K562 (cell line): ENCODE results near the gene MAEL. TPM values are rescaled to one million over a fixed set of nuclear protein-coding genes. Genes with fewer than 3 reads are reported as not detected.

Source experiments
- ATF3 ChIP-seq, 2 experiments: fragments of 450-650 bp in 1 of 2; sonication (generic) in 1 of 2; formaldehyde crosslinking in 1 of 2; IDR thresholded peaks in 1 of 2; conservative IDR thresholded peaks in 1 of 2; 2 replicates each; pipeline versions ENCODE4 v1.6.1 to v1.8.1; 2016 to 2023; ENCODE audit warnings: mild to moderate bottlenecking in 2 of 2, moderate library complexity in 2 of 2, inconsistent platforms in 1 of 2, missing genetic modification reagents in 1 of 2
- EWSR1 ChIP-seq: fragments of 450-650 bp; IDR thresholded peaks from 2 replicates; pipeline ENCODE4 v1.6.1; 2018; ENCODE audit warnings: borderline replicate concordance, mild to moderate bottlenecking, low read depth, moderate library complexity; ENCODE audit not compliant: partially characterized antibody
- GTF2E2 ChIP-seq: fragments of 200-800 bp; sonication (Bioruptor generic); IDR thresholded peaks from 2 replicates; pipeline ENCODE4 v1.6.1; 2016; ENCODE audit warnings: missing genetic modification characterization, missing compliant biosample characterization
- HINFP ChIP-seq: fragments of 450-650 bp; conservative IDR thresholded peaks from 2 replicates; pipeline ENCODE4 v1.6.1; 2016; ENCODE audit warnings: missing genetic modification characterization, low read depth, mild to moderate bottlenecking, control low read depth, missing compliant biosample characterization
- IRF9 ChIP-seq: fragments of 450-650 bp; IDR thresholded peaks from 2 replicates; pipeline ENCODE4 v1.6.1; 2016; ENCODE audit warnings: missing biosample characterization, missing genetic modification characterization
- LCOR ChIP-seq: sonication (generic); formaldehyde crosslinking; IDR thresholded peaks from 2 replicates; pipeline ENCODE4 v1.8.0; 2022; ENCODE audit warnings: mild to moderate bottlenecking, missing genetic modification reagents
- PKNOX1 ChIP-seq: fragments of 450-650 bp; IDR thresholded peaks from 2 replicates; pipeline ENCODE4 v1.6.1; 2016
- RB1 ChIP-seq: fragments of 450-650 bp; IDR thresholded peaks from 2 replicates; pipeline ENCODE4 v1.6.1; 2017; ENCODE audit warnings: low read depth, mild to moderate bottlenecking
- RFX1 ChIP-seq: fragments of 450-650 bp; IDR thresholded peaks from 2 replicates; pipeline ENCODE4 v1.6.1; 2016; ENCODE audit warnings: mild to moderate bottlenecking, moderate library complexity
- SAFB2 ChIP-seq: fragments of 200-400 bp; formaldehyde crosslinking; IDR thresholded peaks from 2 replicates; pipeline ENCODE4 v1.6.1; 2018; ENCODE audit warnings: borderline replicate concordance, low read length, low read depth, moderate library complexity; ENCODE audit not compliant: severe bottlenecking
- SIN3A ChIP-seq, 2 experiments: fragments of 150-350 bp in 1 of 2; IDR thresholded peaks; 2 replicates each; pipeline ENCODE4 v1.6.1; 2011 to 2016; ENCODE audit warnings: borderline replicate concordance in 2 of 2, low read depth in 2 of 2, low read length in 2 of 2, mild to moderate bottlenecking in 2 of 2, moderate library complexity in 2 of 2; ENCODE audit not compliant: control insufficient read depth in 1 of 2
- SRSF7 ChIP-seq: fragments of 200-400 bp; formaldehyde crosslinking; optimal IDR thresholded peaks from 2 replicates; pipeline ENCODE3; 2017; ENCODE audit warnings: mild to moderate bottlenecking, low read depth, low read length
- USF1 ChIP-seq: sonication (generic); formaldehyde crosslinking; IDR thresholded peaks from 2 replicates; pipeline ENCODE4 v1.9.0; 2022; ENCODE audit warnings: mild to moderate bottlenecking, missing genetic modification reagents
- ZEB2 ChIP-seq: fragments of 450-650 bp; IDR thresholded peaks from 2 replicates; pipeline ENCODE4 v1.6.1; 2016
- ZNF280B ChIP-seq: fragments of 250-450 bp; sonication (Bioruptor Pico); IDR thresholded peaks from 2 replicates; pipeline ENCODE4 v1.5.1; 2021; ENCODE audit warnings: mild to moderate bottlenecking
- ZNF384 ChIP-seq: IDR thresholded peaks from 2 replicates; pipeline ENCODE4 v1.6.1; 2012; ENCODE audit warnings: low read depth, low read length, improper control_type of control experiment
- ZNF57 ChIP-seq: fragments of 450-650 bp; formaldehyde crosslinking; IDR thresholded peaks from 2 replicates; pipeline ENCODE4 v1.4.0; 2020; ENCODE audit warnings: mild to moderate bottlenecking, moderate library complexity
- ZNF583 ChIP-seq: fragments of 250-450 bp; sonication (Bioruptor Pico); IDR thresholded peaks from 2 replicates; pipeline ENCODE4 v1.4.0; 2020
- ZNF764 ChIP-seq: fragments of 250-450 bp; sonication (Bioruptor Pico); IDR thresholded peaks from 2 replicates; pipeline ENCODE4 v1.4.0; 2020; ENCODE audit warnings: low read depth, mild to moderate bottlenecking, moderate library complexity
- polyA plus RNA-seq, 8 experiments: library from polyadenylated mRNA; depleted of rRNA in 4 of 8; stranded (reverse) in 5 of 8; unstranded in 3 of 8; fragments of >200 nt; fragmentation: Nextera tagmentation in 2 of 8; fragmentation: Illumina TruSeq in 1 of 8; extraction: Ambion mirVana in 2 of 8; extraction: Trizol in 1 of 8; gene quantifications; 2 replicates each; pipeline versions ENCODE4 v1.2.1 to v1.2.3, GENCODE V29; 2011 to 2014; ENCODE audit warnings: inconsistent platforms in 1 of 8, missing spikeins in 1 of 8
- total RNA-seq, 7 experiments: library from RNA; depleted of rRNA in 6 of 7; stranded (reverse); fragments of >200 nt in 6 of 7; fragmentation: Illumina TruSeq in 2 of 7; extraction: Trizol in 2 of 7; gene quantifications; 2 replicates each; pipeline versions ENCODE4 v1.2.1 to v1.2.3, GENCODE V29; 2011 to 2021; ENCODE audit warnings: low replicate concordance in 1 of 7

Gene MAEL
- total and polyA plus RNA-seq, 9 of the 15 experiments (the other 6 are each of a cell fraction or from before 2014, with no cell fraction given): 0.11 to 1.9 (median 0.75) TPM

- TF ChIP-seq ZNF764 (CRISPR knock-in tag) (no peak), HINFP (tag) (no peak), ZEB2 (no peak), ZNF583 (CRISPR knock-in tag) (0 out of 2 replicates have a peak, but pooled peaks have one; percentile 27), ATF3 (IDR thresholded peaks at IDR 0.05) (peak; percentile 43; the same call in 1 of the 2 replicates), ATF3 (CRISPR knock-in tag; conservative IDR thresholded peaks at IDR 0.05) (no peak), EWSR1 (no peak), ZNF280B (CRISPR knock-in tag) (no peak), RB1 (no peak), ZNF57 (no peak), SIN3A (IDR thresholded peaks at IDR 0.05; ENCODE audit: borderline replicate concordance in 2 of 2, control insufficient read depth in 1 of 2, low read depth in 2 of 2, low read length in 2 of 2) (no peak), SAFB2 (no peak), ZNF384 (no peak), RFX1 (no peak), LCOR (CRISPR knock-in tag) (0 out of 2 replicates have a peak, but pooled peaks have one; percentile 6), PKNOX1 (no peak), USF1 (peak; percentile 79), GTF2E2 (tag) (no peak), SRSF7 (no peak), IRF9 (peak; percentile 73; the same call in 1 of the 2 replicates)
These were observed at the start of gene MAEL (continued) for GRCh38 chr1:166988974-166989515.
